AG04449 (cell line): ENCODE measurements around the gene SYCN.

Experiments used
- CTCF ChIA-PET: fragments of 350-600 bp; formaldehyde crosslinking; extraction: SDS; loops from one replicate; lab custom pipeline; 2021; ENCODE audit warnings: antibody characterized with exemption; lab: Yijun Ruan, JAX
- POLR2A ChIA-PET: fragments of 400-600, 350-600 bp; formaldehyde crosslinking; extraction: SDS; loops from one replicate; lab custom pipeline; 2020; ENCODE audit warnings: antibody characterized with exemption, inconsistent platforms; lab: Yijun Ruan, JAX
- DNase-seq: peaks from one replicate; pipeline ENCODE4 v3.0.0-alpha.2; 2010; ENCODE audit warnings: low read depth, low spot score
- H3K4me3 ChIP-seq: 2 replicates; pipeline ENCODE4 v1.5.1; 2011; ENCODE audit warnings: low read depth, mild to moderate bottlenecking, control low read depth, low read length
- TF ChIP-seq, protein P1 (sequence below): IDR thresholded peaks from one replicate; pipeline ENCODE4 v1.5.1; 2011; ENCODE audit warnings: mild to moderate bottlenecking, moderate library complexity, low read length, control low read depth, inconsistent platforms; ENCODE audit not compliant: insufficient read depth; ENCODE audit errors: missing control alignments

The SYCN gene

DNA sequence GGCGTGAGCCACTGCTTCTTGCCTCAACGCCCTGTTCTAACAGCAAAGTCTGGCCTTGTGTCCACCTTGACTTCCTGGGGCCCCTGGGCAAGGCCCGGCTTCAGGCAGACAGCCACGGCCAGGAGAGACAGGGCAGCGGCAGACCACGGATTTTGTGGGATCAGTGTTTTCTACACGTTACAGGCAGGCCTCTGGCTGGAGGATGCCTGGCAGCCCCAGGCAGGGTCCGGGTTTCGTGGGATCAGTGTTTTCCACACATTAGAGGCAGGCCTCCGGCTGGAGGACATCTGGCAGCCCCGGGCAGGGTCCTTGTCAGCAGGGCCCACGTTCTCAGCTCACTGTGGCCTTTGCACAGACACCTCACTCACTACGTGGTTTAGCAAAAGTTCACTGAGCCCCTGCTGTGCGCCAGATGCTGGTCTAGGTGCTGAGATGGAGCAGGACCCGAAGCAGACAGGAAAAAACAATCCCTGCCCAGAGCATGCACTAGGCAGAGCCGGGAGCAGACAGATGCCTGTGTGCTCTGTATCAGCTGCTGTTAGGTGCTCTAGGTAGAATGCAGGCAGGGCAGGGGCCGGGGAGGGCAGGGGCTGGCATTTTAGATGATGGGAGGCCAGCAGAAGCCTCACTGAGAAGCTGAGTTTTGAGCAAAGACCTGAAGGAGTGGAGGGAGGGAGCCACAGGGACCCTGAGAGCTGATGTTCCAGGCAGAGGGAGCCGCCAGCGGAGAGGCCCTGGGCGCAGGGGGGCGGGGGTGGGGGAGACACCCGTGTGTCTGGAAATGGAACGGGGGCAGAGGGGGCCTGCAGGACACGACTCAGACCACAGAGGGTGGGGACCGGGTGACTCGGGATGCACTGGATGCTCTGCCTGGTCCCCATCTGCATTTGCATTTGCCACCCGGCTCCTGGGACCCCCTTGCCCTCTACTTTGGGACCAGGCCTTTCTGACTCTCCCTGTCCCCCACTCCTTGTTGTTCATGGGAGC, 32.3 kb downstream of the SYCN start:
- ChIA-PET CTCF (interaction anchor here (1.0 kb wide), 1 partner anchor 50 kb away, joined by 3 read pairs; no protein-coding TSS in a partner anchor), POLR2A (no interaction called here)
- DNase-seq = no peak
- TF ChIP-seq, protein P1, sequence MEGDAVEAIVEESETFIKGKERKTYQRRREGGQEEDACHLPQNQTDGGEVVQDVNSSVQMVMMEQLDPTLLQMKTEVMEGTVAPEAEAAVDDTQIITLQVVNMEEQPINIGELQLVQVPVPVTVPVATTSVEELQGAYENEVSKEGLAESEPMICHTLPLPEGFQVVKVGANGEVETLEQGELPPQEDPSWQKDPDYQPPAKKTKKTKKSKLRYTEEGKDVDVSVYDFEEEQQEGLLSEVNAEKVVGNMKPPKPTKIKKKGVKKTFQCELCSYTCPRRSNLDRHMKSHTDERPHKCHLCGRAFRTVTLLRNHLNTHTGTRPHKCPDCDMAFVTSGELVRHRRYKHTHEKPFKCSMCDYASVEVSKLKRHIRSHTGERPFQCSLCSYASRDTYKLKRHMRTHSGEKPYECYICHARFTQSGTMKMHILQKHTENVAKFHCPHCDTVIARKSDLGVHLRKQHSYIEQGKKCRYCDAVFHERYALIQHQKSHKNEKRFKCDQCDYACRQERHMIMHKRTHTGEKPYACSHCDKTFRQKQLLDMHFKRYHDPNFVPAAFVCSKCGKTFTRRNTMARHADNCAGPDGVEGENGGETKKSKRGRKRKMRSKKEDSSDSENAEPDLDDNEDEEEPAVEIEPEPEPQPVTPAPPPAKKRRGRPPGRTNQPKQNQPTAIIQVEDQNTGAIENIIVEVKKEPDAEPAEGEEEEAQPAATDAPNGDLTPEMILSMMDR = no peak
- H3K4me3 ChIP-seq = no peak overlapping the region

DNA sequence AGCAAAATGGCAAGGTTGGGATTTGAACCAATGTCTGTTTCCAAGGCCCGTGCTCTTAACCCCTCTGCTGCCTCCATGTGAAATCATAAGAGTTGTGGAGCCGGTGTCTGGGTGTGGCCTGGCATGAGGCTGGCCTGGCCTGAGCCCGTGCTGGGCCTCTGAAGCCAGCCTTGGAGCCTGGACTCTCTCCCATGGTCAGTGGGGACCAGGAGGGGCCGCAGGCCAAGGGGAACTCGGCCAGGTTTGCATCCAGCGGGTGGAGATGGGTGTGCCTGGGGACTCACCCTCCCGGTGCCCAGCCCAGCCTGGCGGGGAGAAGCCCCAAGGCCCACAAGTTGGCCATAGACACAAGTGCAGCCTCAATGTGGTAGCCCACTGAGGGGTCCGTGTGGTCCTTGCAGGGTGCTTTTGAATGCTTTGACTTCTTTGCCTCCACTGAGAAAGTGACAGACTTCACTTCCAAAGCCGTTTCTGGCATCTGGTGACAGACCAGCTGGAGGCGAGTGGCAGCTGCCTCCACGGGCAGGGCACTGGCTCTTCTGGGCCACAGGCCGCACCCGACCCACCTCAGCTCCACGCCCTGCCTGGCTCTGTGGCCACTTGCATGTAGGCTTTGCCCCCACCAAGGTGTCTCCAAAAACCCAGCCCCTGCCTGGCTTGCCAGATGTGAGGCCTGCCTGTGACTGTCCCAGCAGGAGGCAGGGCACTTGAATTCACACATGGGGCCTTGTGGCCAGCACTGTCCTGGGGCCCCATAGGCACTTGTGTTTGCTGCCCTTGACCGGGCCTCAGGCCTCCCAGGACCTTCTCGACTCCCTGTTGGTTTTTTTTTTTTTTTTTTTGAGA, 33.5 kb downstream of the SYCN start:
- DNase-seq = no peak
- TF ChIP-seq, protein P1 = no peak
- ChIA-PET POLR2A (no interaction called here), CTCF (no interaction called here)
- no peak overlapping the region for H3K4me3 ChIP-seq

DNA sequence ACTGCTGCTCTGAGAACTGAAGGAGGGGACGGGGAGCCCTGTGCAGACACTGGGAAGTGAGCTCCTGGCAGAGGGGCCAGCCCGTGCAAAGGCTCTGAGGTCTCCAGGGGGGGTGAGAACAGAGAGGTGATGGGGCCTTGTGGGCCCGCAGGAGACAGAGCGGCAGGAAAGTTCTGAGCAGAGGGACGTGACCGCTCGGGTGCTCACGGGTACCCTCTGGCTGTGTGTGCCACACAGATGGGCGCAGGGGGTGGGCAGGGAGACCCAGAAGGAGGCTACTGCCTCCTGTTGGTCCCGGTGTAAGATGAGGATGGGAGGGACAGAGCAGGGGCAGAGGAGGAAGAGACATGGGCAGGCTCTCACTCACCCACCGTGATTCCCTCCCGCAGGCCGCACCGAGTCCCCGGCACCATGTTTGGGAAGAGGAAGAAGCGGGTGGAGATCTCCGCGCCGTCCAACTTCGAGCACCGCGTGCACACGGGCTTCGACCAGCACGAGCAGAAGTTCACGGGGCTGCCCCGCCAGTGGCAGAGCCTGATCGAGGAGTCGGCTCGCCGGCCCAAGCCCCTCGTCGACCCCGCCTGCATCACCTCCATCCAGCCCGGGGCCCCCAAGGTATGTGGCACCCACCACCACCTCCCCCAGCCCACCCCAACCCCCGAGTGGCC, 34.8 kb downstream of the SYCN start:
- TF ChIP-seq, protein P1 = no peak
- POLR2A ChIA-PET = no interaction called here
- DNase-seq = no peak
- no peak overlapping the region for H3K4me3 ChIP-seq
- CTCF ChIA-PET = no interaction called here

DNA sequence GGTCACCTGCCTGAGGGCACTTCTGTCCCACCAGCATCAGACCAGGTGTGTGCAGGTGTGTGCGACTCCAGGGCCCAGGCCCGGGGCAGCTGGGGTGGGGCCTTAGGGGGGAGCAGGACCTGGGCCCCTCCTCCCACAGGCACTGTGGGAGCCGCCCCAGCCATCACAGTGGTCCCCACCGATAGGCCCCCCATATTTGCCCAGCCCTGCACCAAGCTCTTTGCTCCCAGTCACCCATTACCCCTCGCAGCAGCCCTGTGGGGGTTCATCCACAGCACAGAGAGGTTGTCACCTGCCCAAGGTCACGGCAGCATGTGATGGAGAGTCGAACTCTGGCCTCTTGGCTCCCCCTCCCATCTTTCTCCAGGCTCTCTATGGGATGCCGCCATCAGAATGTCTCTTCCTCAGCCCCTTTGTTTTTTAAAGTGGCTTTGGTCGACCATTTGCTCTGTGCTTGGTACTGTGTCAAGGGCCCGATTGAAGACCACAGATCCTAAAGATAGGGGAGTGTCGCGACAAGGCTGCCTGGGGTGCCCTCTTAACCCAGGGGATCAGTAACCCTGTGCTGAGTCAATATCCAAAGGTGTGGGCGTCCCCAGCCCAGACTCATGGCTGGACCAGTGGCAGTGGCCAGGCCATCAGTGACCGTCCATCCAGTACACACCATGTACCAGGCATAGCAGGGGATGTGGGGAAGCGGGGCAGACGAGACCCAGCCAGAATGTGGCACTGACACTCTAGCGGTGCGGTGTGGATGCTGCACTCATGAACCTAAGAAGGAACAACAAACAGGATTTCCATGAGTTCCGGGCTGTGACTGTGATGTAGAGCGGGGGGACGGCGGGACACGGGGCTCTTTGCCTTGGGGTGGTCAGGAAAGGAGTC, 35.6 kb downstream of the SYCN start:
- POLR2A ChIA-PET = no interaction called here
- no peak for DNase-seq
- H3K4me3 ChIP-seq = no peak overlapping the region
- CTCF ChIA-PET = no interaction called here
- TF ChIP-seq, protein P1 = no peak

DNA sequence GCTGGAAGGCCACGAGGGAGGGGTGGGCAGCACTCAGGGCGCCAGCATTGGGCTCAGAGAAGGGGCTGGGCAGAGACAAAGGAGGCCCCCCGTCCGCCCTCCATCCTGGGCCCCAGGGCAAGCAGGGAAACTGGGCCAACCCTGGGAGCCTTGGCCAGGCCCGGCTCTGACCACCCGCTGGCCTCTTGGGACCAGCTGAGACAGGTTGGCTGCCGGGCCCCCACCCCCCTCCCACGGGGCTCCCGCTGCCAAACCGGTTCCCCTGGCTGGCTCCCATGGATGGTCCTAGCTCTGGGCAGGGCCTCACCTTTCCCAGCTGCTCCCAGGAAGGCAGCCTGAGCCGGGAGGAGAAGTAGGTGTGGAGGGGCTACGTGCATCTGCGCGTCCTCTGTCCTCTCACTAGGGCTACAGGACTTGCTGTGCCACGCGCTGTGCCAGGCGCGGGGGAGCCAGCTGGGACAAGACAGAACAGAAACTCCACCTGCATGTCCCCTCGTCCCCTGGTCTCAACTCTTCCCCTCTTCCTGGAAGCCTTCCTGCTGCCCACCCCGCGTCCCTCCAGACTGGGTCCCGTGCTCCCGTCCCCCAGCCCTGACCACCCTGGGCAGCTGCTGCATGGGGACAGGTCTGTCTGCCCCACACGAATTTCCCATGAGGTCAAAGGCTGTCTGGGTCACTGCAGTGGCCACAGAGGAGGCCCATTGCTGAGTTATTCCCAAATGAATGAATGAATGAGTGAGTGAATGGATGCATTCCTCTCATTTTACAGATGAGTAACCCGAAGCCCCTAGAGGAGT, 36.4 kb downstream of the SYCN start:
- H3K4me3 ChIP-seq = no peak overlapping the region
- ChIA-PET CTCF (interaction anchor here (1.7 kb wide), 1 partner anchor 45 kb away, joined by 4 read pairs; no protein-coding TSS in a partner anchor), POLR2A (no interaction called here)
- TF ChIP-seq, protein P1 = no peak
- DNase-seq = no peak
